HCT116 (cell line): ENCODE results near the gene TPTE2. TPM values are rescaled to one million over a fixed set of nuclear protein-coding genes. Genes with fewer than 3 reads are reported as not detected.

Experiments
- ATAC-seq: fragments of 200-7000 bp; cut with Tn5 transposase; 2 replicates; pipeline ENCODE4 v1.9.1; 2020; ENCODE audit warnings: mild to moderate bottlenecking, moderate library complexity
- BruUV-seq: library from RNA; stranded (reverse); fragments of 400-500 nt; replicated peaks from 2 replicates; lab custom pipeline; 2021; lab: Mats Ljungman, UMichigan
- CTCF ChIA-PET: fragments of 300-600 bp; sonication (Branson Sonifier 250); formaldehyde crosslinking; loops from one replicate; lab custom pipeline; 2021; ENCODE audit warnings: antibody characterized with exemption; lab: Charles Lee
- POLR2A ChIA-PET: fragments of 300-600, 350-600 bp; sonication (Branson Sonifier 250); formaldehyde crosslinking; loops from one replicate; lab custom pipeline; 2021; ENCODE audit warnings: antibody characterized with exemption; lab: Charles Lee
- RAD21 ChIA-PET, 2 experiments: fragments of 300-600 bp; sonication (Branson Sonifier 250); formaldehyde crosslinking; loops; one replicate each; lab custom pipeline; 2023; ENCODE audit warnings: low total read pairs in 2 of 2; ENCODE audit not compliant: uncharacterized antibody in 2 of 2, unreplicated experiment in 2 of 2, low non-redundant PET in 1 of 2; lab: Charles Lee
- DNase-seq: peaks from one replicate; pipeline ENCODE4 v3.0.0-alpha.2; 2010; ENCODE audit warnings: low read depth, low spot score
- H2AFZ ChIP-seq: fragments of 200-600 bp; shearing (Covaris generic), sonication (generic); 2 replicates; pipeline ENCODE4 v1.6.1; 2017; ENCODE audit warnings: low read depth, mixed run types, mixed read lengths, antibody characterized with exemption, low read length; ENCODE audit not compliant: poor library complexity, severe bottlenecking
- H3K27ac ChIP-seq: 2 replicates; pipeline ENCODE4 v1.5.1; 2012; ENCODE audit warnings: low read depth, low read length
- H3K27me3 ChIP-seq: fragments of 200-600 bp; sonication (generic); 2 replicates; pipeline ENCODE4 v1.6.1; 2016; ENCODE audit warnings: mixed run types, low read length, mixed read lengths; ENCODE audit not compliant: insufficient read depth
- H3K36me3 ChIP-seq, 2 experiments: fragments of 200-500 bp in 1 of 2; fragments of 200-600 bp in 1 of 2; sonication (Bioruptor generic) in 1 of 2; sonication (generic) in 1 of 2; 2 replicates each; pipeline versions ENCODE4 v1.5.1 to v1.6.1; 2014 to 2016; ENCODE audit warnings: low read length in 2 of 2, inconsistent platforms in 1 of 2, mixed read lengths in 1 of 2, mixed run types in 1 of 2; ENCODE audit not compliant: insufficient read depth in 2 of 2, control insufficient read depth in 1 of 2
- H3K4me1 ChIP-seq, 2 experiments: fragments of 200-600 bp in 1 of 2; sonication (generic) in 1 of 2; 2 replicates each; pipeline versions ENCODE4 v1.5.1 to v1.6.1; 2012 to 2017; ENCODE audit warnings: low read length in 2 of 2, inconsistent platforms in 1 of 2, mild to moderate bottlenecking in 1 of 2, mixed read lengths in 1 of 2, mixed run types in 1 of 2, moderate library complexity in 1 of 2; ENCODE audit not compliant: insufficient read depth in 2 of 2, control insufficient read depth in 1 of 2
- H3K4me2 ChIP-seq: fragments of 200-600 bp; sonication (generic); 2 replicates; pipeline ENCODE4 v1.6.1; 2017; ENCODE audit warnings: mixed run types, low read length, mixed read lengths
- H3K4me3 ChIP-seq, 2 experiments: fragments of 200-600 bp in 1 of 2; sonication (generic) in 1 of 2; replicated peaks in 1 of 2; 2 replicates each; pipeline ENCODE4 v1.5.1; 2011 to 2016; ENCODE audit warnings: low read length in 2 of 2, control low read depth in 1 of 2, low read depth in 1 of 2, mild to moderate bottlenecking in 1 of 2, mixed read lengths in 1 of 2, mixed run types in 1 of 2
- H3K79me2 ChIP-seq: fragments of 200-600 bp; sonication (generic); 2 replicates; pipeline ENCODE4 v1.6.1; 2017; ENCODE audit warnings: mild to moderate bottlenecking, mixed run types, low read length, moderate library complexity, mixed read lengths; ENCODE audit not compliant: insufficient read depth
- H3K9ac ChIP-seq: fragments of 200-600 bp; sonication (generic); 2 replicates; pipeline ENCODE4 v1.6.1; 2016; ENCODE audit warnings: low read length, mixed read lengths
- H3K9me2 ChIP-seq: fragments of 200-600 bp; sonication (generic), shearing (Covaris generic); 2 replicates; pipeline ENCODE4 v1.6.1; 2017; ENCODE audit warnings: mixed run types, mild to moderate bottlenecking, moderate library complexity; ENCODE audit not compliant: insufficient read depth
- H3K9me3 ChIP-seq, 2 experiments: fragments of 200-500 bp in 1 of 2; fragments of 200-600 bp in 1 of 2; sonication (Bioruptor generic) in 1 of 2; sonication (generic) in 1 of 2; 2 replicates each; pipeline ENCODE4 v1.6.1; 2014 to 2017; ENCODE audit warnings: low read length in 2 of 2, mixed read lengths in 2 of 2, inconsistent platforms in 1 of 2, low read depth in 1 of 2, mild to moderate bottlenecking in 1 of 2, mixed run types in 1 of 2, moderate library complexity in 1 of 2; ENCODE audit not compliant: control insufficient read depth in 1 of 2, insufficient read depth in 1 of 2
- H4K20me1 ChIP-seq: fragments of 200-600 bp; sonication (generic), shearing (Covaris generic); 2 replicates; pipeline ENCODE4 v1.6.1; 2017; ENCODE audit warnings: mixed run types, mild to moderate bottlenecking, moderate library complexity; ENCODE audit not compliant: insufficient read depth
- ATF3 ChIP-seq: IDR thresholded peaks from 2 replicates; pipeline ENCODE4 v1.6.1; 2012
- CEBPB ChIP-seq: IDR thresholded peaks from 2 replicates; pipeline ENCODE4 v1.6.1; 2012; ENCODE audit warnings: low read depth
- EZH2phosphoT487 ChIP-seq: fragments of 200-600 bp; IDR thresholded peaks from 2 replicates; pipeline ENCODE4 v1.6.1; 2018; ENCODE audit warnings: antibody characterized with exemption, borderline replicate concordance
- FOSL1 ChIP-seq: IDR thresholded peaks from 2 replicates; pipeline ENCODE4 v1.6.1; 2012; ENCODE audit warnings: low read depth
- JUND ChIP-seq: IDR thresholded peaks from 2 replicates; pipeline ENCODE4 v1.6.1; 2012
- POLR2A ChIP-seq: IDR thresholded peaks from 2 replicates; pipeline ENCODE4 v1.7.0; 2011; ENCODE audit warnings: borderline replicate concordance; ENCODE audit not compliant: insufficient read depth, insufficient read length; ENCODE audit errors: extremely low read depth
- SRF ChIP-seq: IDR thresholded peaks from 2 replicates; pipeline ENCODE4 v1.6.1; 2012; ENCODE audit warnings: low read depth
- TCF7L2 ChIP-seq: IDR thresholded peaks from 2 replicates; pipeline ENCODE4 v1.7.0; 2011; ENCODE audit warnings: borderline replicate concordance, inconsistent platforms; ENCODE audit not compliant: insufficient read depth, insufficient read length; ENCODE audit errors: extremely low read depth
- YY1 ChIP-seq: IDR thresholded peaks from 2 replicates; pipeline ENCODE4 v1.6.1; 2011; ENCODE audit warnings: low read length, low read depth, moderate library complexity, mild to moderate bottlenecking; ENCODE audit not compliant: insufficient replicate concordance; ENCODE audit errors: extremely low read depth
- intact Hi-C: fragments of 100-400 bp; cut with micrococcal nuclease; formaldehyde crosslinking; loops from 2 replicates; pipeline ENCODE4 v1.10.0; 2022
- total RNA-seq: library from RNA; stranded (reverse); gene quantifications from one replicate; pipeline ENCODE4 v1.2.1, GENCODE V29; 2021; ENCODE audit not compliant: unreplicated experiment
- TF ChIP-seq, protein P1 (sequence below): IDR thresholded peaks from 2 replicates; pipeline ENCODE4 v1.6.1; 2012; ENCODE audit warnings: low read depth
- TF ChIP-seq, protein P2 (sequence below), 3 experiments: fragments of 200-600 bp in 1 of 3; sonication (generic) in 1 of 3; IDR thresholded peaks in 2 of 3; conservative IDR thresholded peaks in 1 of 3; 2 replicates each; pipeline ENCODE4 v1.5.1; 2012 to 2017; ENCODE audit warnings: low read depth in 2 of 3, low read length in 2 of 3, antibody characterized with exemption in 1 of 3, borderline replicate concordance in 1 of 3, control low read depth in 1 of 3, mild to moderate bottlenecking in 1 of 3, mixed read lengths in 1 of 3, mixed run types in 1 of 3, moderate library complexity in 1 of 3; ENCODE audit not compliant: insufficient read depth in 1 of 3

TPTE2 gene
- total RNA-seq, 1 experiment from 2014 or later = not detected

- TF ChIP-seq FOSL1 (no peak), ATF3 (no peak), TCF7L2 (no peak), CEBPB (no peak), POLR2A (peak; percentile 39), SRF (no peak)
Measured at GRCh38 chr13:19601749-19602725, 40.7 kb upstream of the TPTE2 start (continued).

GRCh38 chr13:19597523-19597922 is 36.2 kb upstream of the TPTE2 start:
- Histone ChIP-seq H3K79me2 (peaks cover 10% of the 10 kb centered on the region), H3K4me2 (peak overlapping the region; percentile 62; the same call in 1 of the 2 replicates), H2AFZ (peak overlapping the region; percentile 11), H3K9me3 (no peaks in the 10 kb centered on the region), H3K27me3 (no peaks in the 10 kb centered on the region), H3K9ac (no peak overlapping the region), H3K9me2 (no peaks in the 10 kb centered on the region)
- no peak for DNase-seq
- 0 out of 2 replicates have a peak, but pooled peaks have one; percentile 8 for TF ChIP-seq FOSL1
- TF ChIP-seq JUND = no peak
- no peak for TF ChIP-seq EZH2phosphoT487
- TF ChIP-seq TCF7L2 = no peak
- no peak for TF ChIP-seq YY1
- TF ChIP-seq, protein P1, sequence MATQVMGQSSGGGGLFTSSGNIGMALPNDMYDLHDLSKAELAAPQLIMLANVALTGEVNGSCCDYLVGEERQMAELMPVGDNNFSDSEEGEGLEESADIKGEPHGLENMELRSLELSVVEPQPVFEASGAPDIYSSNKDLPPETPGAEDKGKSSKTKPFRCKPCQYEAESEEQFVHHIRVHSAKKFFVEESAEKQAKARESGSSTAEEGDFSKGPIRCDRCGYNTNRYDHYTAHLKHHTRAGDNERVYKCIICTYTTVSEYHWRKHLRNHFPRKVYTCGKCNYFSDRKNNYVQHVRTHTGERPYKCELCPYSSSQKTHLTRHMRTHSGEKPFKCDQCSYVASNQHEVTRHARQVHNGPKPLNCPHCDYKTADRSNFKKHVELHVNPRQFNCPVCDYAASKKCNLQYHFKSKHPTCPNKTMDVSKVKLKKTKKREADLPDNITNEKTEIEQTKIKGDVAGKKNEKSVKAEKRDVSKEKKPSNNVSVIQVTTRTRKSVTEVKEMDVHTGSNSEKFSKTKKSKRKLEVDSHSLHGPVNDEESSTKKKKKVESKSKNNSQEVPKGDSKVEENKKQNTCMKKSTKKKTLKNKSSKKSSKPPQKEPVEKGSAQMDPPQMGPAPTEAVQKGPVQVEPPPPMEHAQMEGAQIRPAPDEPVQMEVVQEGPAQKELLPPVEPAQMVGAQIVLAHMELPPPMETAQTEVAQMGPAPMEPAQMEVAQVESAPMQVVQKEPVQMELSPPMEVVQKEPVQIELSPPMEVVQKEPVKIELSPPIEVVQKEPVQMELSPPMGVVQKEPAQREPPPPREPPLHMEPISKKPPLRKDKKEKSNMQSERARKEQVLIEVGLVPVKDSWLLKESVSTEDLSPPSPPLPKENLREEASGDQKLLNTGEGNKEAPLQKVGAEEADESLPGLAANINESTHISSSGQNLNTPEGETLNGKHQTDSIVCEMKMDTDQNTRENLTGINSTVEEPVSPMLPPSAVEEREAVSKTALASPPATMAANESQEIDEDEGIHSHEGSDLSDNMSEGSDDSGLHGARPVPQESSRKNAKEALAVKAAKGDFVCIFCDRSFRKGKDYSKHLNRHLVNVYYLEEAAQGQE = no peak
- TF ChIP-seq, protein P2, sequence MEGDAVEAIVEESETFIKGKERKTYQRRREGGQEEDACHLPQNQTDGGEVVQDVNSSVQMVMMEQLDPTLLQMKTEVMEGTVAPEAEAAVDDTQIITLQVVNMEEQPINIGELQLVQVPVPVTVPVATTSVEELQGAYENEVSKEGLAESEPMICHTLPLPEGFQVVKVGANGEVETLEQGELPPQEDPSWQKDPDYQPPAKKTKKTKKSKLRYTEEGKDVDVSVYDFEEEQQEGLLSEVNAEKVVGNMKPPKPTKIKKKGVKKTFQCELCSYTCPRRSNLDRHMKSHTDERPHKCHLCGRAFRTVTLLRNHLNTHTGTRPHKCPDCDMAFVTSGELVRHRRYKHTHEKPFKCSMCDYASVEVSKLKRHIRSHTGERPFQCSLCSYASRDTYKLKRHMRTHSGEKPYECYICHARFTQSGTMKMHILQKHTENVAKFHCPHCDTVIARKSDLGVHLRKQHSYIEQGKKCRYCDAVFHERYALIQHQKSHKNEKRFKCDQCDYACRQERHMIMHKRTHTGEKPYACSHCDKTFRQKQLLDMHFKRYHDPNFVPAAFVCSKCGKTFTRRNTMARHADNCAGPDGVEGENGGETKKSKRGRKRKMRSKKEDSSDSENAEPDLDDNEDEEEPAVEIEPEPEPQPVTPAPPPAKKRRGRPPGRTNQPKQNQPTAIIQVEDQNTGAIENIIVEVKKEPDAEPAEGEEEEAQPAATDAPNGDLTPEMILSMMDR (IDR thresholded peaks at IDR 0.05 in 2 of 3, conservative IDR thresholded peaks at IDR 0.05 in 1 of 3; ENCODE audit: borderline replicate concordance in 1 of 3, insufficient read depth in 1 of 3, low read depth in 2 of 3, low read length in 2 of 3) = no peak
- TF ChIP-seq POLR2A = no peak
- TF ChIP-seq, all 23 proteins: peak for 1
- ATAC-seq = no peak
- CTCF ChIA-PET = interaction anchor here (1.3 kb wide), 1 partner anchor 10 kb away, joined by 4 read pairs; no protein-coding TSS in a partner anchor
- Histone ChIP-seq H3K4me3 (no peak overlapping the region), H4K20me1 (no peaks in the 10 kb centered on the region), H3K36me3 (no peaks in the 10 kb centered on the region), H3K27ac (no peak overlapping the region), H3K4me1 (peaks cover 12 to 27% of the 10 kb centered on the region in 2 experiments)
- POLR2A ChIA-PET = no interaction called here
- BruUV-seq = no TSS peak
- intact Hi-C loops = no loop called here
- RAD21 ChIA-PET = no interaction called here
